ENCODE data around the gene TRIM21. TPM values are rescaled to one million over a fixed set of nuclear protein-coding genes. Genes with fewer than 3 reads are reported as not detected.

TRIM21 gene
- total RNA-seq = 10 to 100 TPM; 15.0 to 21.4 (median 16.2) TPM
- polyA plus RNA-seq = 10 to 100 TPM; 16.2 to 32.1 (median 29.1) TPM

DNA sequence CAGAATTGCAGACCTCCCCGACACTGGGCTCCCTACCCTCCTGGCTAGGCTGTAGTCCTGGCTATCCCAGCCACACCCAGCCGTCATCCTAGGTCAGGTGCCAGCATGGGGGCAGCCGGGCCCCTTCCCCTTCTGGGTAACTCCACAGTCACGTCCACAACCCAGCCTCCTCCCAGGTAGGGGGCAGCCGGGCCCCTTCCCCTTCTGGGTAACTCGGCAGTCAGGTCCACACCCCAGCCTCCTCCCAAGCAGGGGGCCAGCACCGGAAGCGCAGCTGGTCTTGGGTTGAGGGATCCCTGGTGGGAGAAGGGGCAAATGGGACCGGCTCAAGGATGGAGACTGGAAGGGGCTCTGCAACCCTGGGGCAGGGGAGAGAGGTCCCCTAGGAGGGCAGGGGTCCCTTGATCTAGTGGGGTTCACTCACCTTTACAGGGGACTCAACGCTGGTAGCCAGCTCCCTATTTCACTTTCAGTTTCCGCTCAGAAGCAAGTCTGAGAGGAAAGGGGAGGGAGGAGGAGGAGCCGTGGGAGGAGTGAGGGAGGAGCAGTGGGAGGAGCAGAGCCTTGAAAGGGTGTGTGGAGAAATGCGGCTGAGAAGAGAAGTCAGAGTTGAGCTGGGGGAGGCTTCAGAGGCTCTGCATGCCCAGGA lies at the start of gene TRIM21:
Gene TRIM21, minus strand, starts transcription at position 494 of the 649 bp plus-strand sequence. CDS start 3,293 bp downstream, outside the sequence.
- peak within 1 kb of the TSS; percentile 69 to 81 (median 75) for H3K4me3 ChIP-seq
- peak in 1 of 2 donors; percentile 33 for TF ChIP-seq POLR2A (IDR thresholded peaks at IDR 0.05)
- peak; percentile 10 to 75 (median 48) for TF ChIP-seq POLR2AphosphoS5 (IDR thresholded peaks at IDR 0.05)
- no peak for TF ChIP-seq EP300 (IDR thresholded peaks at IDR 0.05)
- TF ChIP-seq, protein P1, sequence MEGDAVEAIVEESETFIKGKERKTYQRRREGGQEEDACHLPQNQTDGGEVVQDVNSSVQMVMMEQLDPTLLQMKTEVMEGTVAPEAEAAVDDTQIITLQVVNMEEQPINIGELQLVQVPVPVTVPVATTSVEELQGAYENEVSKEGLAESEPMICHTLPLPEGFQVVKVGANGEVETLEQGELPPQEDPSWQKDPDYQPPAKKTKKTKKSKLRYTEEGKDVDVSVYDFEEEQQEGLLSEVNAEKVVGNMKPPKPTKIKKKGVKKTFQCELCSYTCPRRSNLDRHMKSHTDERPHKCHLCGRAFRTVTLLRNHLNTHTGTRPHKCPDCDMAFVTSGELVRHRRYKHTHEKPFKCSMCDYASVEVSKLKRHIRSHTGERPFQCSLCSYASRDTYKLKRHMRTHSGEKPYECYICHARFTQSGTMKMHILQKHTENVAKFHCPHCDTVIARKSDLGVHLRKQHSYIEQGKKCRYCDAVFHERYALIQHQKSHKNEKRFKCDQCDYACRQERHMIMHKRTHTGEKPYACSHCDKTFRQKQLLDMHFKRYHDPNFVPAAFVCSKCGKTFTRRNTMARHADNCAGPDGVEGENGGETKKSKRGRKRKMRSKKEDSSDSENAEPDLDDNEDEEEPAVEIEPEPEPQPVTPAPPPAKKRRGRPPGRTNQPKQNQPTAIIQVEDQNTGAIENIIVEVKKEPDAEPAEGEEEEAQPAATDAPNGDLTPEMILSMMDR (IDR thresholded peaks at IDR 0.05) = no peak
- DNase-seq = peak; percentile 90
- H3K36me3 ChIP-seq = peaks cover 7 to 19% (median 17%) of the 10 kb centered on the region in 4 donors
- peaks cover 0 to 10% (median 9%) of the 10 kb centered on the region in 4 donors for H3K4me1 ChIP-seq
- H3K27ac ChIP-seq = peak within 1 kb of the TSS; percentile 78 to 82 (median 80)
- no peaks in the 10 kb centered on the region for H3K27me3 ChIP-seq
- 0% methylated on average over 13 of the region's 13 CpGs for WGBS, 2 donors
- intact Hi-C loops (cut with DNase I) = no loop called here
- H3K9me3 ChIP-seq = no peaks in the 10 kb centered on the region

- DNase-seq = no peak
- H3K27ac ChIP-seq = no peak overlapping the region
- no peaks in the 10 kb centered on the region for H3K9me3 ChIP-seq
- no peaks in the 10 kb centered on the region for H3K27me3 ChIP-seq
- intact Hi-C loops (cut with DNase I) = no loop called here
- H3K36me3 ChIP-seq = no peaks in the 10 kb centered on the region
- TF ChIP-seq, protein P1 (IDR thresholded peaks at IDR 0.05) = no peak
- TF ChIP-seq POLR2AphosphoS5 (IDR thresholded peaks at IDR 0.05) (no peak), POLR2A (IDR thresholded peaks at IDR 0.05) (no peak), EP300 (IDR thresholded peaks at IDR 0.05) (no peak)
- H3K4me3 ChIP-seq = no peak overlapping the region
- no peaks in the 10 kb centered on the region for H3K4me1 ChIP-seq
- WGBS, 2 donors = 86 to 90% methylated on average over 3 of the region's 3 CpGs
Observed at GRCh38 chr11:4441515-4441914, 48.0 kb upstream of the TRIM21 start.

DNA sequence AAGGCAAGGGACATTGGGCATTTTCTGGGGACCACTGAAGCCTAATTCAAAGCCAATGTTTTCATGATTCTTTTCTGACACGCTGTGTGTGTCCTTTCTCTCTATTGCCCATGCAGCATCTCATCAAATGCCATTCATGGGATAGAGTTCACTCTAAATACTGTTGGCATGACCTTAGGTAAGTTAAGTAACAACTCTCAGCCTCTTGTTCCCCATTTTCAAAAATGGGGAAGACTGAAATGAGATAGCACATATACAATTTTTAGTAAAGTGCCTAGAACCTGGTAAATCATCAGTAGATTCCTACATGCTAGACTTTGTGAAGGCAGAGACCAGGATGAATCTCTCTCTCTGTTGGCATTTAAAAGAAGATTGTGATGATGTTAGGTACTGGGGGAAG lies 42.9 kb upstream of the TRIM21 start:
- 75 to 84% methylated on average over 1 of the region's 1 CpG for WGBS, 2 donors
- intact Hi-C loops (cut with DNase I) = no loop called here
- Histone ChIP-seq H3K27me3 (no peaks in the 10 kb centered on the region), H3K27ac (no peak overlapping the region), H3K4me1 (no peaks in the 10 kb centered on the region), H3K9me3 (no peaks in the 10 kb centered on the region), H3K4me3 (no peak overlapping the region), H3K36me3 (no peaks in the 10 kb centered on the region)
- TF ChIP-seq POLR2AphosphoS5 (IDR thresholded peaks at IDR 0.05) (no peak), EP300 (IDR thresholded peaks at IDR 0.05) (no peak), POLR2A (IDR thresholded peaks at IDR 0.05) (no peak)
- TF ChIP-seq, protein P1 (IDR thresholded peaks at IDR 0.05) = no peak
- DNase-seq = no peak

DNA sequence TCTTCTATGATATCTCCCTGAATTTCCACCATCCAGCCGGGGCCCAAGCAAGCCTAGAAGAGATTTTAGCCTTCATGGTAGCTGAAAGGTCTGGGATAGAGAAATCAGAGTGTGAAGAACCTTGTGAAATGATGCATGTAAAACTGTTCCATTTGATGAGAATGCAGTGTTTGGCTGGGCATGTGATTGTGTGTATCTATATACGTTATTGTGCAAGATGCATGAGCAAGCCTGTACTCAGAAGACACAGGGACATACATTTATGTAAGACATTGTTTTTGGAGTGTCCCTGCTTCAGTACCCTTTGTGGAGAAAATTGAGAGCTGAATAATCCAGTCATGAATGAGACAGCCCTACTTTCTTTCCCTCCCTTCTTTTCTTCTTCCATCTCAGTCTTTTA lies 40.4 kb upstream of the TRIM21 start:
- Histone ChIP-seq H3K27me3 (no peaks in the 10 kb centered on the region), H3K9me3 (no peaks in the 10 kb centered on the region), H3K36me3 (no peaks in the 10 kb centered on the region), H3K4me1 (no peaks in the 10 kb centered on the region), H3K27ac (no peak overlapping the region), H3K4me3 (no peak overlapping the region)
- no peak for TF ChIP-seq EP300 (IDR thresholded peaks at IDR 0.05)
- TF ChIP-seq, protein P1 (IDR thresholded peaks at IDR 0.05) = no peak
- TF ChIP-seq POLR2AphosphoS5 (IDR thresholded peaks at IDR 0.05) = no peak
- no peak for TF ChIP-seq POLR2A (IDR thresholded peaks at IDR 0.05)
- intact Hi-C loops (cut with DNase I) = no loop called here
- WGBS, 2 donors = 75% methylated on average over 2 of the region's 2 CpGs
- DNase-seq = no peak

All from sigmoid colon (tissue), 7 donors.